Left lung (tissue), 14 donors: ENCODE results near the gene NOTCH4. TPM values are rescaled to one million over a fixed set of nuclear protein-coding genes. Genes with fewer than 3 reads are reported as not detected.
"Not testable (repeated sequence)": the region's sequence is repeated elsewhere in the genome, so short reads cannot be mapped to it uniquely, and the experiment has no call there.

ENCODE experiments used
- ATAC-seq: fragments of 200-7000 bp; cut with Tn5 transposase; one replicate; pipeline ENCODE4 v1.9.1; 2020; ENCODE audit warnings: moderate library complexity
- DNase-seq, 4 donors: peaks; one replicate each; pipeline ENCODE4 v3.0.0-alpha.2; 2013 to 2020
- H3K27ac ChIP-seq, 2 donors: fragments of 200-600 bp; sonication (generic) in 1 of 2; one replicate each; pipeline versions ENCODE4 v1.5.0 to v1.8.0; 2020 to 2021
- H3K27me3 ChIP-seq, 2 donors: fragments of 200-600 bp; sonication (generic) in 1 of 2; one replicate each; pipeline versions ENCODE4 v1.5.0 to v1.8.0; 2020 to 2021
- H3K36me3 ChIP-seq, 2 donors: fragments of 200-600 bp; sonication (generic) in 1 of 2; one replicate each; pipeline versions ENCODE4 v1.5.0 to v1.8.0; 2020 to 2021
- H3K4me1 ChIP-seq, 2 donors: fragments of 200-600 bp; one replicate each; pipeline ENCODE4 v1.8.0; 2021
- H3K4me3 ChIP-seq, 2 donors: fragments of 200-600 bp; sonication (generic) in 1 of 2; one replicate each; pipeline versions ENCODE4 v1.5.0 to v1.8.0; 2020 to 2021; ENCODE audit warnings: mild to moderate bottlenecking in 1 of 2
- H3K9me3 ChIP-seq, 2 donors: fragments of 200-600 bp; sonication (generic) in 1 of 2; one replicate each; pipeline versions ENCODE4 v1.5.0 to v1.8.0; 2020 to 2021
- CTCF ChIP-seq, 2 donors: fragments of 200-600 bp; sonication (generic) in 1 of 2; IDR thresholded peaks; one replicate each; pipeline versions ENCODE4 v1.5.0 to v1.8.0; 2021; ENCODE audit warnings: antibody characterized with exemption in 2 of 2
- intact Hi-C, 2 donors: fragments of 100-400 bp; cut with DNase I; formaldehyde crosslinking; loops; one replicate each; pipeline versions ENCODE4 v1.11.2 to v1.14.2; 2022
- long read RNA-seq, 12 donors: library from polyadenylated mRNA in 2 of 12; unstranded in 2 of 12; transcript quantifications; one replicate each; pipeline ENCODE4 v2.0.0 and lab custom pipeline, GENCODE V29; 2019 to 2026
- polyA plus RNA-seq, 6 donors: library from polyadenylated mRNA; unstranded; fragments of 120-200 nt; gene quantifications; one replicate each; pipeline ENCODE4 v1.2.1, GENCODE V29; 2013; ENCODE audit not compliant: insufficient read length in 6 of 6
- total RNA-seq, 2 donors: library from RNA; stranded (reverse); fragmentation: NEBNext Ultra II Directional; extraction: Animal tissue kit (Norgen Biotek cat#: 25700); gene quantifications; one replicate each; pipeline ENCODE4 v1.2.1, GENCODE V29; 2021
- donor health status: DM: no; HTN: yes; CAD: no.
- donor health status: DM: no; HTN: no; CAD: no.

The NOTCH4 gene
- 10 to 100 TPM; 37.0 to 58.4 TPM for total RNA-seq
- polyA plus RNA-seq, result 10 to 100 TPM; 40.9 to 57.5 (median 50.7) TPM
- long read RNA-seq, donor 1, partial matches to known transcripts, result 33 of 33 reads
- long read RNA-seq, donor 1, other reads (novel, unspliced or antisense), result 0 of 33 reads
- long read RNA-seq, donor 2, result 0 reads
- long read RNA-seq, donor 3, partial matches to known transcripts, result 0 of 1 reads
- long read RNA-seq, donor 3, other reads (novel, unspliced or antisense), result 0 of 1 reads
- long read RNA-seq, donor 4, partial matches to known transcripts, result 3 of 12 reads
- long read RNA-seq, donor 4, other reads (novel, unspliced or antisense), result 7 of 12 reads
- long read RNA-seq, donor 5, partial matches to known transcripts, result 12 of 15 reads
- long read RNA-seq, donor 5, other reads (novel, unspliced or antisense), result 0 of 15 reads
- long read RNA-seq, donor 6, result 0 reads
- long read RNA-seq, donor 7, partial matches to known transcripts, result 7 of 8 reads
- long read RNA-seq, donor 7, other reads (novel, unspliced or antisense), result 0 of 8 reads
- long read RNA-seq, donor 8, partial matches to known transcripts, result 7 of 8 reads
- long read RNA-seq, donor 8, other reads (novel, unspliced or antisense), result 0 of 8 reads
- long read RNA-seq, donor 9, result 0 reads
- long read RNA-seq, donor 10, partial matches to known transcripts, result 4 of 7 reads
- long read RNA-seq, donor 10, other reads (novel, unspliced or antisense), result 2 of 7 reads
- long read RNA-seq, donor 11, partial matches to known transcripts, result 12 of 12 reads
- long read RNA-seq, donor 11, other reads (novel, unspliced or antisense), result 0 of 12 reads
- long read RNA-seq, donor 12, partial matches to known transcripts, result 7 of 9 reads
- long read RNA-seq, donor 12, other reads (novel, unspliced or antisense), result 0 of 9 reads

GRCh38 chr6:32223258-32224235 lies at the start of gene NOTCH4:
Gene NOTCH4 (minus strand): TSS chr6:32224067. CDS start chr6:32223928, 139 bp downstream.
- peaks cover 0 to 7% of the 10 kb centered on the region in 2 donors for H3K27me3 ChIP-seq
- H3K9me3 ChIP-seq, result no peaks in the 10 kb centered on the region
- no peak for DNase-seq
- H3K27ac ChIP-seq, result peak within 1 kb of the TSS; percentile 49 to 65
- intact Hi-C loops, result no loop called here
- H3K36me3 ChIP-seq, result peaks cover 0 to 4% of the 10 kb centered on the region in 2 donors
- TF ChIP-seq CTCF (IDR thresholded peaks at IDR 0.05), result no peak
- peak within 1 kb of the TSS in 1 of 2 donors; percentile 37 for H3K4me3 ChIP-seq
- ATAC-seq, result peak; percentile 29
- H3K4me1 ChIP-seq, result peaks cover 0 to 5% of the 10 kb centered on the region in 2 donors

- Histone ChIP-seq H3K4me3 (no peak overlapping the region), H3K9me3 (peaks cover 0 to 3% of the 10 kb centered on the region in 2 donors), H3K36me3 (no peaks in the 10 kb centered on the region), H3K4me1 (no peaks in the 10 kb centered on the region), H3K27ac (no peak overlapping the region), H3K27me3 (no peaks in the 10 kb centered on the region)
- intact Hi-C loops, result no loop called here
- DNase-seq (no peak), ATAC-seq (no peak)
- TF ChIP-seq CTCF (IDR thresholded peaks at IDR 0.05), result no peak
These were observed 47.6 kb upstream of the NOTCH4 start for GRCh38 chr6:32271429-32271828.

- ATAC-seq, DNase-seq, H3K9me3 ChIP-seq, intact Hi-C loops, H3K27me3 ChIP-seq, H3K27ac ChIP-seq, H3K36me3 ChIP-seq, H3K4me1 ChIP-seq, H3K4me3 ChIP-seq: not testable (repeated sequence)
These were observed 44.6 kb upstream of the NOTCH4 start for GRCh38 chr6:32268459-32268858.

- H3K27me3 ChIP-seq, result no peaks in the 10 kb centered on the region
- H3K9me3 ChIP-seq, result no peaks in the 10 kb centered on the region
- TF ChIP-seq CTCF (IDR thresholded peaks at IDR 0.05), result no peak
- ATAC-seq (no peak), DNase-seq (no peak)
- H3K4me3 ChIP-seq, result no peak overlapping the region
- H3K36me3 ChIP-seq, result no peaks in the 10 kb centered on the region
- H3K27ac ChIP-seq, result no peak overlapping the region
- intact Hi-C loops, result no loop called here
- H3K4me1 ChIP-seq, result no peaks in the 10 kb centered on the region
These were observed 43.2 kb upstream of the NOTCH4 start for GRCh38 chr6:32267035-32267434.

- H3K4me1 ChIP-seq, result peaks cover 0 to 12% of the 10 kb centered on the region in 2 donors
- ATAC-seq, H3K36me3 ChIP-seq, H3K4me3 ChIP-seq, H3K27me3 ChIP-seq, DNase-seq, intact Hi-C loops, H3K9me3 ChIP-seq, H3K27ac ChIP-seq: not testable (repeated sequence)
These were observed 33.4 kb upstream of the NOTCH4 start for GRCh38 chr6:32257262-32257661.
